Uterus (tissue), 4 donors: Measurements from ENCODE around the gene PTPA. TPM values are rescaled to one million over a fixed set of nuclear protein-coding genes. Genes with fewer than 3 reads are reported as not detected.

Source experiments
- DNase-seq, 2 donors: peaks; one replicate each; pipeline ENCODE4 v3.0.0-alpha.2; 2019 to 2020
- H3K27ac ChIP-seq, 2 donors: fragments of 200-600 bp; sonication (generic); 1 replicate in 1 of 2; 2 replicates in 1 of 2; pipeline ENCODE4 v1.5.1; 2016 to 2018
- H3K27me3 ChIP-seq, 2 donors: fragments of 200-600 bp; sonication (generic); one replicate each; pipeline ENCODE4 v1.5.1; 2018 to 2019; ENCODE audit warnings: control low read depth in 1 of 2
- H3K36me3 ChIP-seq, 2 donors: fragments of 200-600 bp; sonication (generic); one replicate each; pipeline ENCODE4 v1.5.1; 2019; ENCODE audit warnings: control low read depth in 1 of 2
- H3K4me1 ChIP-seq, 2 donors: fragments of 200-600 bp; sonication (generic); one replicate each; pipeline ENCODE4 v1.5.1; 2018 to 2019; ENCODE audit warnings: control low read depth in 1 of 2
- H3K4me3 ChIP-seq, 2 donors: fragments of 200-600 bp; sonication (generic); 1 replicate in 1 of 2; 2 replicates in 1 of 2; pipeline ENCODE4 v1.5.1; 2018 to 2019; ENCODE audit warnings: mild to moderate bottlenecking in 1 of 2
- H3K9me3 ChIP-seq, 2 donors: fragments of 200-600 bp; sonication (generic); one replicate each; pipeline ENCODE4 v1.5.1; 2019; ENCODE audit warnings: control low read depth in 1 of 2
- CTCF ChIP-seq, 4 experiments: fragments of 200-600 bp in 2 of 4; fragments of 450-650 bp in 2 of 4; sonication (generic) in 2 of 4; IDR thresholded peaks; one replicate each; pipeline ENCODE4 v1.5.1; 2016 to 2019; ENCODE audit warnings: antibody characterized with exemption in 4 of 4, mild to moderate bottlenecking in 2 of 4, moderate library complexity in 1 of 4
- POLR2A ChIP-seq, 2 donors: fragments of 450-650 bp; IDR thresholded peaks; one replicate each; pipeline ENCODE4 v1.6.1; 2016; ENCODE audit warnings: antibody characterized with exemption in 2 of 2, mild to moderate bottlenecking in 1 of 2, moderate library complexity in 1 of 2
- intact Hi-C: fragments of 100-400 bp; cut with DNase I; formaldehyde crosslinking; loops from one replicate; pipeline ENCODE4 v1.15.1; 2023; ENCODE audit warnings: low total_unique reads
- total RNA-seq, 4 donors: library from RNA; depleted of rRNA in 3 of 4; stranded (reverse); fragments of >200 nt in 3 of 4; gene quantifications; one replicate each; pipeline versions ENCODE4 v1.1.0 to v1.2.4, GENCODE V29; 2014 to 2023
- donor health status: DM: yes; HTN: yes; CAD: no.

Gene PTPA
- total RNA-seq, 4 donors from 2014 or later = 28.9 to 107 (median 62.1) TPM

GRCh38 chr9:129084087-129084486, 27.1 kb upstream of the PTPA start:
- no peaks in the 10 kb centered on the region for H3K27me3 ChIP-seq
- TF ChIP-seq CTCF (IDR thresholded peaks at IDR 0.05) = no peak
- no peak for TF ChIP-seq POLR2A (IDR thresholded peaks at IDR 0.05)
- H3K4me1 ChIP-seq = peaks cover 0 to 7% of the 10 kb centered on the region in 2 donors
- no peak overlapping the region for H3K4me3 ChIP-seq
- no peaks in the 10 kb centered on the region for H3K9me3 ChIP-seq
- DNase-seq = no peak
- intact Hi-C loops = no loop called here
- no peak overlapping the region for H3K27ac ChIP-seq
- no peaks in the 10 kb centered on the region for H3K36me3 ChIP-seq

GRCh38 chr9:129089246-129089645, 22.0 kb upstream of the PTPA start:
- no peak for DNase-seq
- Histone ChIP-seq H3K27me3 (no peaks in the 10 kb centered on the region), H3K4me3 (no peak overlapping the region), H3K27ac (no peak overlapping the region), H3K9me3 (no peaks in the 10 kb centered on the region), H3K4me1 (no peaks in the 10 kb centered on the region), H3K36me3 (no peaks in the 10 kb centered on the region)
- TF ChIP-seq CTCF (IDR thresholded peaks at IDR 0.05) = no peak
- intact Hi-C loops = no loop called here

- no peaks in the 10 kb centered on the region for H3K27me3 ChIP-seq
- H3K36me3 ChIP-seq = no peaks in the 10 kb centered on the region
- H3K9me3 ChIP-seq = no peaks in the 10 kb centered on the region
- no peak overlapping the region for H3K4me3 ChIP-seq
- no peak for TF ChIP-seq CTCF (IDR thresholded peaks at IDR 0.05)
- TF ChIP-seq POLR2A (IDR thresholded peaks at IDR 0.05) = no peak
- intact Hi-C loops = no loop called here
- DNase-seq = no peak
- H3K4me1 ChIP-seq = no peaks in the 10 kb centered on the region
- H3K27ac ChIP-seq = no peak overlapping the region
Measured at GRCh38 chr9:129093602-129094386, 17.4 kb upstream of the PTPA start.

GRCh38 chr9:129094387-129095169, 16.6 kb upstream of the PTPA start:
- H3K4me3 ChIP-seq = no peak overlapping the region
- H3K27ac ChIP-seq = no peak overlapping the region
- no peak for TF ChIP-seq POLR2A (IDR thresholded peaks at IDR 0.05)
- TF ChIP-seq CTCF (IDR thresholded peaks at IDR 0.05) = no peak
- no peaks in the 10 kb centered on the region for H3K27me3 ChIP-seq
- intact Hi-C loops = no loop called here
- no peaks in the 10 kb centered on the region for H3K36me3 ChIP-seq
- DNase-seq = no peak
- H3K4me1 ChIP-seq = no peaks in the 10 kb centered on the region
- H3K9me3 ChIP-seq = no peaks in the 10 kb centered on the region

GRCh38 chr9:129095170-129095667, 16.0 kb upstream of the PTPA start:
- no peak for TF ChIP-seq POLR2A (IDR thresholded peaks at IDR 0.05)
- no peak for TF ChIP-seq CTCF (IDR thresholded peaks at IDR 0.05)
- Histone ChIP-seq H3K4me1 (no peaks in the 10 kb centered on the region), H3K9me3 (no peaks in the 10 kb centered on the region), H3K36me3 (no peaks in the 10 kb centered on the region), H3K27ac (no peak overlapping the region), H3K4me3 (no peak overlapping the region), H3K27me3 (no peaks in the 10 kb centered on the region)
- no peak for DNase-seq
- intact Hi-C loops = no loop called here
